Uterus (tissue), 4 donors: Measurements from ENCODE around the gene KAT7. TPM values are rescaled to one million over a fixed set of nuclear protein-coding genes. Genes with fewer than 3 reads are reported as not detected.

ENCODE experiments used
- DNase-seq, 2 donors: peaks; one replicate each; pipeline ENCODE4 v3.0.0-alpha.2; 2019 to 2020
- H3K27ac ChIP-seq, 2 donors: fragments of 200-600 bp; sonication (generic); 1 replicate in 1 of 2; 2 replicates in 1 of 2; pipeline ENCODE4 v1.5.1; 2016 to 2018
- H3K27me3 ChIP-seq, 2 donors: fragments of 200-600 bp; sonication (generic); one replicate each; pipeline ENCODE4 v1.5.1; 2018 to 2019; ENCODE audit warnings: control low read depth in 1 of 2
- H3K36me3 ChIP-seq, 2 donors: fragments of 200-600 bp; sonication (generic); one replicate each; pipeline ENCODE4 v1.5.1; 2019; ENCODE audit warnings: control low read depth in 1 of 2
- H3K4me1 ChIP-seq, 2 donors: fragments of 200-600 bp; sonication (generic); one replicate each; pipeline ENCODE4 v1.5.1; 2018 to 2019; ENCODE audit warnings: control low read depth in 1 of 2
- H3K4me3 ChIP-seq, 2 donors: fragments of 200-600 bp; sonication (generic); 1 replicate in 1 of 2; 2 replicates in 1 of 2; pipeline ENCODE4 v1.5.1; 2018 to 2019; ENCODE audit warnings: mild to moderate bottlenecking in 1 of 2
- H3K9me3 ChIP-seq, 2 donors: fragments of 200-600 bp; sonication (generic); one replicate each; pipeline ENCODE4 v1.5.1; 2019; ENCODE audit warnings: control low read depth in 1 of 2
- CTCF ChIP-seq, 4 experiments: fragments of 200-600 bp in 2 of 4; fragments of 450-650 bp in 2 of 4; sonication (generic) in 2 of 4; IDR thresholded peaks; one replicate each; pipeline ENCODE4 v1.5.1; 2016 to 2019; ENCODE audit warnings: antibody characterized with exemption in 4 of 4, mild to moderate bottlenecking in 2 of 4, moderate library complexity in 1 of 4
- POLR2A ChIP-seq, 2 donors: fragments of 450-650 bp; IDR thresholded peaks; one replicate each; pipeline ENCODE4 v1.6.1; 2016; ENCODE audit warnings: antibody characterized with exemption in 2 of 2, mild to moderate bottlenecking in 1 of 2, moderate library complexity in 1 of 2
- intact Hi-C: fragments of 100-400 bp; cut with DNase I; formaldehyde crosslinking; loops from one replicate; pipeline ENCODE4 v1.15.1; 2023; ENCODE audit warnings: low total_unique reads
- total RNA-seq, 4 donors: library from RNA; depleted of rRNA in 3 of 4; stranded (reverse); fragments of >200 nt in 3 of 4; gene quantifications; one replicate each; pipeline versions ENCODE4 v1.1.0 to v1.2.4, GENCODE V29; 2014 to 2023
- donor health status: DM: yes; HTN: yes; CAD: no.

The KAT7 gene
- total RNA-seq, 4 donors from 2014 or later: 16.8 to 117 (median 40.8) TPM

DNA sequence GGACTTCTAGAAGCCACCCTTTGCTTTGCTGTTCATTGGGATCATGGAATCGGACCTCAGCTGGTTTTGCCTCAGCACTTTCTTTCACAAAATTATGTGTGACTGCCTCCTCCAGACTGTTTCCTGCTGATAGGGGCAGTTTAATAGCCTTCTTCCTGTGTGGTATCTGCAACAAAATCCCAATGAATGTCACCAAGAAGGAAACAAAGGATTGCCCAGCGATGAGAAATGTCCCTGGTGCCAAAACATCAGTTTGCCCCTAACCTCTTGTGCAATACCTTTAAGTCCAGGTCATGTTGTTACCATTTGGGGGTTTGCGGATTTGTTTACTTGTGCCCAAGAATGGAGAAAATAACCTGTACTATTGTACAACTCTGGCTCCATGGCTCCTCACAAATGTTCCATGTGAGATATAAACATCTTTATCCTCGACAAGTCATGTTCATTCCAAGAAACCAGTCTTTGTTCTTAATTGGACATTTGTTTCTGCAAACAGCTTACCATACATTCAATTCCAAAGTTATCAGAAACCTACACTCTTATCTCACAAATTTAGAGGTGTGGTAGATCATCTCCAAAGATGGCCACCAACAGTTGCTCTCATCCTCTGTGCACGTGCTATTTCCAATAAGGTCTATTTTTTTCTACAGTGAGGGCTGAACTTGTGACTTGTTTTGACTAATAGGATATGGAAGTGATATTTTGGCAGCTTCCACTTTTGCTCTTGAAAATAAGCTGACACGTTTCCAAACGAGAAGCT, 44.5 kb downstream of the KAT7 start:
- Histone ChIP-seq H3K4me1 (peaks cover 0 to 6% of the 10 kb centered on the region in 2 donors), H3K9me3 (no peaks in the 10 kb centered on the region), H3K4me3 (no peak overlapping the region), H3K27me3 (no peaks in the 10 kb centered on the region), H3K27ac (peak overlapping the region in 1 of 2 donors; percentile 58), H3K36me3 (no peaks in the 10 kb centered on the region)
- intact Hi-C loops: no loop called here
- DNase-seq: no peak
- TF ChIP-seq CTCF (IDR thresholded peaks at IDR 0.05) (no peak), POLR2A (IDR thresholded peaks at IDR 0.05) (no peak)

DNA sequence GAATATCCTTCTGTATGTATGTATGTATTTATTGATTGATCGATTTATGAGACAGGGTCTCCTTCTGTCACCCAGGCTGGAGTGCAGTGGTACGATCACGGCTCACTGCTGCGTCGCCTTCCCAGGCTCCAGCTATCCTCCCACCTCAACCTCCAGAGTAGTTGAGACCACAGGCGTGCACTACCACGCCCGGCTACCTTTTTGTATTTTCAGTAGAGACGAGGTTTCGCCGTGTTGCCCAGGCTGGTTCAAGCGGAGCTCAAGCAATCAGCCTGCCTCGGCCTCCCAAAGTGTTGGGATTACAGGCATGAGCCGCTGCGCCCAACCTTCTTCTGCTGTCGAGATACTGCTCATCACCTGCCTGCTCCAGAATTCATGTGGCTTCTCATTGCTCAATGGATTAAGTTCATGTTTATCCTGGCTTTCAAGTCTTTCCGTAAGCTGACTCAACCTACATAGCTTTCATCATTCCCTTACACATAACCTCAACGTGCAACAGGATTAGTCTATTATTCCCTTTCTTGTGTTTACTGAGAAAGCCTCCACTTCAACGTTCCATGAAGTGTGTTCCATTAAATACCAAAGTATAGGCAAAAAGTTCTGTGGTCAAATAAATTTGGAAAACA, 45.8 kb downstream of the KAT7 start:
- TF ChIP-seq POLR2A (IDR thresholded peaks at IDR 0.05) (no peak), CTCF (IDR thresholded peaks at IDR 0.05) (no peak)
- H3K4me3 ChIP-seq: no peak overlapping the region
- no peaks in the 10 kb centered on the region for H3K36me3 ChIP-seq
- no peaks in the 10 kb centered on the region for H3K9me3 ChIP-seq
- no peaks in the 10 kb centered on the region for H3K27me3 ChIP-seq
- intact Hi-C loops: no loop called here
- no peak for DNase-seq
- H3K4me1 ChIP-seq: peaks cover 0 to 6% of the 10 kb centered on the region in 2 donors
- H3K27ac ChIP-seq: peak overlapping the region in 1 of 2 donors; percentile 58

- no peak for DNase-seq
- intact Hi-C loops: no loop called here
- no peak overlapping the region for H3K4me3 ChIP-seq
- peaks cover 0 to 6% of the 10 kb centered on the region in 2 donors for H3K4me1 ChIP-seq
- peak overlapping the region in 1 of 2 donors; percentile 26 for H3K27ac ChIP-seq
- no peaks in the 10 kb centered on the region for H3K36me3 ChIP-seq
- no peaks in the 10 kb centered on the region for H3K27me3 ChIP-seq
- TF ChIP-seq POLR2A (IDR thresholded peaks at IDR 0.05): no peak
- no peak for TF ChIP-seq CTCF (IDR thresholded peaks at IDR 0.05)
- no peaks in the 10 kb centered on the region for H3K9me3 ChIP-seq
Measured at GRCh38 chr17:49835472-49835871, 47.0 kb downstream of the KAT7 start.

- no peak for TF ChIP-seq CTCF (IDR thresholded peaks at IDR 0.05)
- no peak for TF ChIP-seq POLR2A (IDR thresholded peaks at IDR 0.05)
- Histone ChIP-seq H3K27ac (peak overlapping the region in 1 of 2 donors; percentile 38), H3K27me3 (no peaks in the 10 kb centered on the region), H3K36me3 (no peaks in the 10 kb centered on the region), H3K4me3 (no peak overlapping the region), H3K9me3 (no peaks in the 10 kb centered on the region), H3K4me1 (peaks cover 0 to 6% of the 10 kb centered on the region in 2 donors)
- no peak for DNase-seq
- intact Hi-C loops: no loop called here
Measured at GRCh38 chr17:49836111-49837030, 47.9 kb downstream of the KAT7 start.
